Neuronal stem cell (in vitro differentiated cells): ENCODE measurements around the gene CAPZB.

Experiments used
- DNase-seq: peaks from one replicate; pipeline ENCODE4 v3.0.0-alpha.2; 2013; ENCODE audit warnings: low spot score
- H2AFZ ChIP-seq: one replicate; pipeline ENCODE4 v1.6.1; 2013; ENCODE audit warnings: mild to moderate bottlenecking, low read length, inconsistent platforms
- H2AK5ac ChIP-seq: 2 replicates; pipeline ENCODE4 v1.6.1; 2013; ENCODE audit warnings: low read depth, mild to moderate bottlenecking, inconsistent platforms, low read length, moderate library complexity, mixed read lengths
- H2BK120ac ChIP-seq: 2 replicates; pipeline ENCODE4 v1.6.1; 2013; ENCODE audit warnings: low read depth, mild to moderate bottlenecking, inconsistent platforms, low read length, moderate library complexity, mixed read lengths
- H2BK12ac ChIP-seq: one replicate; pipeline ENCODE4 v1.6.1; 2013; ENCODE audit warnings: low read length, inconsistent platforms
- H2BK15ac ChIP-seq: 2 replicates; pipeline ENCODE4 v1.6.1; 2013; ENCODE audit warnings: mild to moderate bottlenecking, low read length, inconsistent platforms, mixed read lengths
- H2BK5ac ChIP-seq: one replicate; pipeline ENCODE4 v1.6.1; 2013; ENCODE audit warnings: inconsistent platforms, mild to moderate bottlenecking, low read length, moderate library complexity
- H3K14ac ChIP-seq: one replicate; pipeline ENCODE4 v1.6.1; 2013; ENCODE audit warnings: low read length, inconsistent platforms
- H3K18ac ChIP-seq: 2 replicates; pipeline ENCODE4 v1.6.1; 2013; ENCODE audit warnings: low read length, inconsistent platforms
- H3K23ac ChIP-seq: 2 replicates; pipeline ENCODE4 v1.6.1; 2013; ENCODE audit warnings: low read depth, mild to moderate bottlenecking, mixed read lengths, low read length, inconsistent platforms; ENCODE audit not compliant: poor library complexity
- H3K27ac ChIP-seq: replicated peaks from 3 replicates; pipeline ENCODE4 v1.5.1; 2013; ENCODE audit warnings: low read length, inconsistent platforms
- H3K27me3 ChIP-seq, 3 experiments: 2 replicates each; pipeline ENCODE4 v1.6.1; 2013; ENCODE audit warnings: low read length in 3 of 3, mild to moderate bottlenecking in 2 of 3, inconsistent platforms in 1 of 3, low read depth in 1 of 3, mixed read lengths in 1 of 3, moderate library complexity in 1 of 3; ENCODE audit not compliant: control insufficient read depth in 3 of 3, insufficient read depth in 3 of 3
- H3K36me3 ChIP-seq, 2 donors: replicated peaks in 1 of 2; 2 replicates each; pipeline ENCODE4 v1.6.1; 2013; ENCODE audit warnings: low read length in 2 of 2; ENCODE audit not compliant: control insufficient read depth in 2 of 2, insufficient read depth in 2 of 2
- H3K4ac ChIP-seq: 2 replicates; pipeline ENCODE4 v1.6.1; 2013; ENCODE audit warnings: inconsistent platforms, mild to moderate bottlenecking, low read length, moderate library complexity
- H3K4me1 ChIP-seq, 2 donors: 1 replicate in 1 of 2; 2 replicates in 1 of 2; pipeline ENCODE4 v1.6.1; 2013; ENCODE audit warnings: low read length in 2 of 2, low read depth in 1 of 2; ENCODE audit not compliant: control insufficient read depth in 2 of 2, insufficient read depth in 1 of 2
- H3K4me2 ChIP-seq: one replicate; pipeline ENCODE4 v1.6.1; 2013; ENCODE audit warnings: mild to moderate bottlenecking, low read length, inconsistent platforms; ENCODE audit not compliant: insufficient read depth, poor library complexity, severe bottlenecking
- H3K4me3 ChIP-seq, 2 donors: 2 replicates each; pipeline ENCODE4 v1.5.1; 2013; ENCODE audit warnings: low read length in 2 of 2, mild to moderate bottlenecking in 2 of 2, inconsistent platforms in 1 of 2, moderate library complexity in 1 of 2
- H3K79me1 ChIP-seq: one replicate; pipeline ENCODE4 v1.6.1; 2013; ENCODE audit warnings: low read depth, mild to moderate bottlenecking, inconsistent platforms, low read length, moderate library complexity
- H3K9ac ChIP-seq: one replicate; pipeline ENCODE4 v1.6.1; 2013; ENCODE audit warnings: mild to moderate bottlenecking, low read depth, low read length, inconsistent platforms; ENCODE audit not compliant: poor library complexity
- H3K9me3 ChIP-seq, 2 donors: replicated peaks in 1 of 2; 2 replicates each; pipeline versions ENCODE3 to v1.6.1; 2013; ENCODE audit warnings: low read length in 2 of 2, mild to moderate bottlenecking in 2 of 2, inconsistent platforms in 1 of 2, low read depth in 1 of 2, mixed read lengths in 1 of 2, moderate library complexity in 1 of 2; ENCODE audit not compliant: control insufficient read depth in 2 of 2, insufficient read depth in 1 of 2
- H4K8ac ChIP-seq: one replicate; pipeline ENCODE4 v1.6.1; 2013; ENCODE audit warnings: low read depth, mild to moderate bottlenecking, inconsistent platforms, low read length, moderate library complexity
- H4K91ac ChIP-seq: one replicate; pipeline ENCODE4 v1.6.1; 2013; ENCODE audit warnings: low read length, low read depth, mild to moderate bottlenecking, inconsistent platforms; ENCODE audit not compliant: poor library complexity
- WGBS, 2 donors: extraction: QIAGEN DNeasy Blood & Tissue Kit; methylation state at CpG; one replicate each; pipeline ENCODE4 v1.1.7; 2013; ENCODE audit warnings: missing lambda C conversion rate in 2 of 2, mixed read lengths in 1 of 2; ENCODE audit not compliant: insufficient read length in 2 of 2, insufficient replicate concordance in 1 of 2; ENCODE audit errors: extremely low coverage in 2 of 2; 5-methylcytosine and 5-hydroxymethylcytosine counted together

CAPZB gene

GRCh38 chr1:19331262-19331878 is 154.0 kb downstream of the CAPZB start:
- Histone ChIP-seq H2AK5ac (no peak overlapping the region), H3K27ac (no peak overlapping the region), H3K14ac (no peak overlapping the region), H3K4me2 (no peak overlapping the region), H3K27me3 (no peaks in the 10 kb centered on the region), H3K4me1 (no peaks in the 10 kb centered on the region), H3K9me3 (peaks cover 0 to 3% of the 10 kb centered on the region in 2 donors), H2BK12ac (no peak overlapping the region), H4K8ac (no peak overlapping the region), H2BK15ac (no peak overlapping the region), H2AFZ (no peak overlapping the region), H3K36me3 (peaks cover 7 to 39% of the 10 kb centered on the region in 2 donors), H3K9ac (no peak overlapping the region), H3K4me3 (no peak overlapping the region), H3K18ac (peak overlapping the region; percentile 27), H3K23ac (no peak overlapping the region), H4K91ac (no peak overlapping the region), H3K4ac (no peak overlapping the region), H3K79me1 (no peaks in the 10 kb centered on the region), H2BK5ac (no peak overlapping the region), H2BK120ac (no peak overlapping the region)
- DNase-seq = no peak
- no CpG with 5 or more reads among the region's 13 CpGs for WGBS, 2 donors

GRCh38 chr1:19330449-19331135 is 154.7 kb downstream of the CAPZB start:
- no peak for DNase-seq
- no peak overlapping the region for H3K23ac ChIP-seq
- no peak overlapping the region for H2BK120ac ChIP-seq
- no peak overlapping the region for H2AK5ac ChIP-seq
- no peak overlapping the region for H2AFZ ChIP-seq
- H4K91ac ChIP-seq = no peak overlapping the region
- H3K27ac ChIP-seq = no peak overlapping the region
- peaks cover 2% of the 10 kb centered on the region for H3K79me1 ChIP-seq
- H3K4me1 ChIP-seq = no peaks in the 10 kb centered on the region
- WGBS, 2 donors = no CpG with 5 or more reads among the region's 14 CpGs
- no peak overlapping the region for H3K4ac ChIP-seq
- H3K9ac ChIP-seq = no peak overlapping the region
- H4K8ac ChIP-seq = no peak overlapping the region
- no peak overlapping the region for H2BK5ac ChIP-seq
- no peak overlapping the region for H3K18ac ChIP-seq
- H3K9me3 ChIP-seq = peaks cover 0 to 3% of the 10 kb centered on the region in 2 donors
- no peak overlapping the region for H3K4me2 ChIP-seq
- no peaks in the 10 kb centered on the region for H3K27me3 ChIP-seq
- peaks cover 12 to 47% of the 10 kb centered on the region in 2 donors for H3K36me3 ChIP-seq
- no peak overlapping the region for H2BK15ac ChIP-seq
- H2BK12ac ChIP-seq = no peak overlapping the region
- H3K4me3 ChIP-seq = no peak overlapping the region
- peak overlapping the region; percentile 50 for H3K14ac ChIP-seq

DNA sequence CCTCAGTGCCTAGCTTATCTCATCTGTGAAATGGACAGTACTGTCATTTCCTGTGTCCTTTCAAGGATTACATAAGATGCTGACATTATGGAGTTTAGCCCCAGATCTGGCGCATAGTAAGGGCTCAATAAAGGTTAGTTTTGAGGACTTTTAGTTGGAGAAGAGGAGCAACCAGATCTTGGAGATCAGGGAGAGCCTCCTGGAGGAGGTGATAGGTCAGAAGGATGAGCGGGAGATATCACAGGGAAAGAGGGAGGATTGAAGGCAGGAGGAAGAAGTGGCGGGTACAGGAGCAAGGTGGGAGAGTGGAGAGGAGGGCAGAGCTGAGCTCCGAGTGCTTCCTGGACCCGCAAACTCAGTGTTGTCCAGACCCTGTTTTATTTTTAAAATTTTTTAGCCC is 155.7 kb downstream of the CAPZB start:
- H2AK5ac ChIP-seq = no peak overlapping the region
- no peak overlapping the region for H3K14ac ChIP-seq
- H2BK120ac ChIP-seq = no peak overlapping the region
- H2BK5ac ChIP-seq = no peak overlapping the region
- H3K36me3 ChIP-seq = peaks cover 16 to 55% of the 10 kb centered on the region in 2 donors
- no peak overlapping the region for H2AFZ ChIP-seq
- H3K9ac ChIP-seq = no peak overlapping the region
- no peak overlapping the region for H3K23ac ChIP-seq
- no peak overlapping the region for H3K4ac ChIP-seq
- H4K8ac ChIP-seq = no peak overlapping the region
- no peak overlapping the region for H2BK12ac ChIP-seq
- H3K9me3 ChIP-seq = peaks cover 0 to 3% of the 10 kb centered on the region in 2 donors
- DNase-seq = no peak
- no peak overlapping the region for H4K91ac ChIP-seq
- H3K27me3 ChIP-seq = no peaks in the 10 kb centered on the region
- H3K4me3 ChIP-seq = no peak overlapping the region
- no peak overlapping the region for H2BK15ac ChIP-seq
- H3K4me1 ChIP-seq = no peaks in the 10 kb centered on the region
- peaks cover 4% of the 10 kb centered on the region for H3K79me1 ChIP-seq
- H3K4me2 ChIP-seq = no peak overlapping the region
- no peak overlapping the region for H3K27ac ChIP-seq
- no peak overlapping the region for H3K18ac ChIP-seq
- no CpG with 5 or more reads among the region's 5 CpGs for WGBS, 2 donors

- Histone ChIP-seq H3K9me3 (peaks cover 0 to 3% of the 10 kb centered on the region in 2 donors), H3K4me2 (no peak overlapping the region), H2AFZ (no peak overlapping the region), H2BK5ac (no peak overlapping the region), H3K27ac (no peak overlapping the region), H3K27me3 (no peaks in the 10 kb centered on the region), H3K36me3 (peaks cover 16 to 60% of the 10 kb centered on the region in 2 donors), H4K91ac (no peak overlapping the region), H2AK5ac (no peak overlapping the region), H3K79me1 (peaks cover 4% of the 10 kb centered on the region), H2BK15ac (no peak overlapping the region), H3K9ac (no peak overlapping the region), H3K4me1 (no peaks in the 10 kb centered on the region), H3K4me3 (no peak overlapping the region), H3K4ac (no peak overlapping the region), H3K14ac (no peak overlapping the region), H2BK120ac (no peak overlapping the region), H4K8ac (no peak overlapping the region), H2BK12ac (no peak overlapping the region), H3K18ac (no peak overlapping the region), H3K23ac (no peak overlapping the region)
- DNase-seq = no peak
- no CpG with 5 or more reads among the region's 13 CpGs for WGBS, 2 donors
Measured at GRCh38 chr1:19329188-19329587, 156.2 kb downstream of the CAPZB start.
